CD4-positive, alpha-beta T cell treated with Interleukin-6 at 100 ng/mL for 8 hours (primary cell): ENCODE measurements around the gene AIFM1.
"Not testable (repeated sequence)": the region's sequence is repeated elsewhere in the genome, so short reads cannot be mapped to it uniquely, and the experiment has no call there.

Source experiments
- DNase-seq: peaks from one replicate; pipeline ENCODE4 v3.0.0-alpha.2; 2020; ENCODE audit warnings: mixed read lengths, low spot score

Gene AIFM1

DNA sequence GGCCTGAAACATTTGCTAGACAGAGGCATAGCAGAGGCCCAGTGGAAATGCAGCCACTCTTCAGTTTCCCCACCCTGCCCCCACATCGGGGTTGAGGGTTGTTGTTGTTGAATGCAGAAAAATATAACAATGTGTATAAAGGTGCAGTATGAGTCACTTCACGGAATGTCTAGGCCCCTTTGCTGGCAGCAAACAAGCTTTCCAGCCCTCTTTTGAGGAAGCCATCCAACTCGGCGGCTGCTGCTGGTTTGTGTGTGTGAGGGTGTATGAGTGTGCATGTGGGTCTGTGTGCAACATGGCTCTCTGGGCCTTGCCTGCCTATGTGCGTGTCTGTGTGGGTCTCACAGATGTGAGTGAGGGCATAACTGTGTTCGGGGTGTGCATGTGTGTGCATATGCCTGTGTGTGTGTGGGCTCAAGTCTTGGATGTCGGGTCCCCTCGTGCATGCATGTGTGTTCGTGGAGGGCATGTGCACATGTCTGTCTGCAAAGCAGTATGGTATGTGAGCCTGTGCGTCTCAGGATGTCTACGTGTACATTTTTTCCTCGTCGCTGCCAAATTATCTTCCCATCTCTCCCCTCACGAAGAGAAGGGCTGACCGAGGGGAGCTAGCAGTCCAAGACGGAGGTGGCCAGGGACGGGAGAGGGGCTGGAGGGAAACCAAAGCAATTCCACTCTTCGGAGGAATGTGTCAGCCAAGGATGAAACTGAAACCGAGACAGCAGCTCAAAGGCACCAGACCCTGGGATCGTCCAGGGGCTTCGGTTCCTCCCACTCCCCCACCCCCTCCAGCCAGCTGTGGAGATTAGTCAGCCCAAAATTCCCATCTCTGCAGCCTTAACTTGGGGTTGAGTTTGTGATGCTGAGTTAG lies 47.0 kb downstream of the AIFM1 start:
- no peak for DNase-seq

GRCh38 chrX:130117166-130117565 lies 48.5 kb downstream of the AIFM1 start:
- no peak for DNase-seq

GRCh38 chrX:130115119-130115885 lies 50.3 kb downstream of the AIFM1 start:
- not testable (repeated sequence) for DNase-seq

GRCh38 chrX:130114141-130114588 lies 51.5 kb downstream of the AIFM1 start:
- no peak for DNase-seq

- no peak for DNase-seq
Measured at GRCh38 chrX:130111220-130112154, 54.2 kb downstream of the AIFM1 start.

DNA sequence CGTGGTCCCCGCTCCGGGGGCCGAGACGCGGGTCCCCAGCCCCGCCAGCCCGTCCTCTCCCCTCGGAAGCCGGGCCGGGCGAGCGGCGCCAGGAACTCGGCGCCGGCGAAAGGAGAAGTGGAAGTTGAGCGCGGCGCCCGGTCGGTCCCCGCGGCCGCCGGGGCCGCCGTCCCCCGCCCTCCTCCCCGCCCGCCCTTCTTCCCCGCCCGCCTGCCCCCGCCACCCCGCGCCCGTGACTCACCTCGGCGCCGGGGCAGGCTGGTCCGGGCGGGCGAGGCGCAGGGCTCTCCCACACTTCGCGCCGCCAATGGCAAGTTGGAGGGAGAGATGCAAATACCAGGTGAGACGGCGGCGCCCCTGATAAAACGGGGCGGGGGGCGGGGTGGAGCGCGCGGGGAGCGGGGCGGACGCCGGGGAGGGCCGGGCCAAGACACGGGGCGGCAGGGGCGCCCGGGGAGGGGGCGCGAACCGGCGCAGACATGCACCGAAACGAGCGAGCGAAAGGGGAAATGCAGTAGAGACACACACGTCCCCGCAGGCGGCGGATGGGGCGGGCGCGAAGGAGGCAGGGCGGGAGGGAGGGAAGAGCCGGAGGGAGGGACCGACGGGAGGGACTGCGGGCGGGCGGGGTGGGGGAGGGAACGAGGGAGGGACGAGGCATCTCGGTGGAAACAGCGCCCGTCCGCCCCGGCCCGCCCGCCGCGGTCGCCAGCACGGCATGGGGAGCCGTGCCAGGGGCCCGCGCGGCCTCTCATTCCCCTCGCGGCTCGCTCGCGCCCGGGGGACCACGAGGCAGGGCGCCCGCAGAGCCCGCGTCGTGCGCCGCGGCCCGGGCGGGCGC lies 55.0 kb downstream of the AIFM1 start, which contains the start of gene ELF4:
Gene ELF4, minus strand, starts transcription at position 119 of the 841 bp plus-strand sequence. CDS start 29,167 bp downstream, outside the sequence.
- peak; percentile 68 for DNase-seq

- DNase-seq: no peak
Measured at GRCh38 chrX:130109429-130110378, 55.9 kb downstream of the AIFM1 start.

GRCh38 chrX:130108647-130109428 lies 56.8 kb downstream of the AIFM1 start:
- no peak for DNase-seq

DNA sequence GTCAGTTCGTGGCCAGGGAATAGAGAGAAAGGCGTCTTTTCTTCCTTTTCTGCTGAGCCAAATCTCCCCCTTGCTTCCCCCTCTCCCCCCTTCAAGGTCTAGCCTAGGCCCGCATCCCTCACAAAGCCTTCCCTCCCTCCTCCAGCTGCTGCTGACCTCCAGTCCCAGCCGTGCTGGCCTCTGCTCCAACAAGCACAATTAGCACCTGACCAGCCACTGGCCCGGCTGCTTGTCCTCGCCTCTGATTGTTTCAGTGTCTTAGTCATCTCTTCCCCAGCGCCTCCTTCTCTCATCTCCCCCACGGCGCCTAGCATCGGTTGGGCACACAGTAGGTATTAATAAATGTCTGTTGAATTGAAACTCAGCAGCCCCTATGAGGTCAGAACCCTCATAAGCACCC lies 59.6 kb downstream of the AIFM1 start:
- no peak for DNase-seq

DNA sequence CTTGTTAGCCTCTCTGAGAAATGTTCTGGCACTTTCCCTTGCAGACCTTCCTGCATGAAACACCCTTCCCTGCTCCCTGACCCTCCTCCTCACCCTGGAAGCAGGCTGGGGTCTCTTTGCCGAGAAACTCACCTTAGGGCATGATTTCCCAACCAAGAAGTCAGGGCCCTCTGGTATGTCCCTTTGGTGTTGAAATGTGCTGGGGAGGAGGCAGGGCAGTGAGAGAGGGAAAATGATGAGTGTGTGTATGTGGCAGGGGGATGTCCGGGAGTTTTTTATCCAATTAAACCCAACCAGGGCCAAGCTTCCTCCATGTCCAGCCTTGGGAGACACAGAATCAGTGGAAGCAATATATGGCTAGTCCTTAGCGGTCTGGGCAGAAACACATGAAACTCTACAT lies 60.4 kb downstream of the AIFM1 start:
- DNase-seq: no peak

- no peak for DNase-seq
Measured at GRCh38 chrX:130103605-130104004, 62.0 kb downstream of the AIFM1 start.

DNA sequence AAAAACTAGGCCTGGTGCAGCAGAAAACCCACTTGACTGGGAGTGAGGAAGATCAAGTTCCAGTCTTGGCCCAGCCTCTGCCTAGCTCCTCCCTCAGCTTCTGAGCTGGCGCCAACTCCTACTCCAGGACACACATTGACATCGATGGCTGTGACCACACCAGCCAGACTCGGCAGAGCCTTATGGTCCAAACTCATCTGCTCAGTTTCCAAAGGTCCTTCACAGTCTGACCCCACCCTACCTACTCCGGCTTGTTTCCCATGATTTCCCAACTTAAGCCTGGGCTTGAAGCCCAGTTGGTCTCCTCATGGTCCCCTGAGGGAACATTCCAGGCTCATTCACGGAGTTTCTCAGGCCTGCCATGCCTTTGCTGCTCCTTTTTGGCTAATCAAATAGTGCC lies 65.5 kb downstream of the AIFM1 start:
- DNase-seq: no peak

- DNase-seq: no peak
Measured at GRCh38 chrX:130098210-130098552, 67.5 kb downstream of the AIFM1 start.

- no peak for DNase-seq
Measured at GRCh38 chrX:130097507-130098209, 68.0 kb downstream of the AIFM1 start.

GRCh38 chrX:130095249-130096030 lies 70.2 kb downstream of the AIFM1 start:
- no peak for DNase-seq

DNA sequence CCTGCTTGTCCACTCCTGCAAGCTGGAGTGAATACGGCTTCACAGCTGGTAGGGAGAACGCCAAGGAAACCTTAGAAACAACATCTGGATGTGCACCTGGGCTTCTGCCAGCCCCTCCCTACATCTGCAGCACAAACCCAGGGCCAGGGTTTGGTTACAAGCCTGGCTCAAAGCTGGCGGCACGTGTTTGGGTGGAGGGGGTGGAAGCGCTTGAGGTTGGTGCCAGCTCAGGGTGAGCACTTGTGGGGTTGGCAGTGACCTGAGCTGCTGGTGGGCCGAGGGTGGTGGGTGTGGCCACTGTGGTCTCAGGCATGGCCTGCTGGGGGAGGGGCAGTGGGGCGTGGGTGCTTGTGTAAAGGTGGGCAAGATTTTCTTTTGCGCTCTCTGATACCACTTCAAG lies 70.9 kb downstream of the AIFM1 start:
- DNase-seq: no peak

- DNase-seq: no peak
Measured at GRCh38 chrX:130093271-130093670, 72.4 kb downstream of the AIFM1 start.
